NCI-H2107 (cell line): ENCODE data around the gene ABHD8.

ENCODE experiments used
- DNase-seq: peaks from one replicate; lab custom pipeline; 2025; lab: John Stamatoyannopoulos, UW

The ABHD8 gene

DNA sequence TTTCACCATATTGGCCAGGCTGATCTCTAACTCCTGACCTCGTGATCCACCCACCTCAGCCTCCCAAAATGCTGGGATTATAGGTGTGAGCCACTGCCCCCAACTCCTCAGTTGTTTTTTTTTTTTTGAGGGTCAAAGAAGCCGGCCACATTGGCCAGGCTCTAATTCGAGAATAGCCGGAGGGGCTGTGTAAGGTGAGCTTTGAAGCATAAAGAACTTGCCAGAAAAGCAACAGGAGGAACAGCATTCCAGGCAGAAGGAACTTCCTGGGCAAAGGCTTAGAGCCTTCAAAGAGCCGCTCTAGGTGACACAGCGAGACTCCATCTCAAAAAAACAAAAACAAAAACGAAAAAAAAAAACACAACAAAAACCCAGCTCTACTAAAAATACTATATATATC lies 37.2 kb downstream of the ABHD8 start:
- no peak for DNase-seq

DNA sequence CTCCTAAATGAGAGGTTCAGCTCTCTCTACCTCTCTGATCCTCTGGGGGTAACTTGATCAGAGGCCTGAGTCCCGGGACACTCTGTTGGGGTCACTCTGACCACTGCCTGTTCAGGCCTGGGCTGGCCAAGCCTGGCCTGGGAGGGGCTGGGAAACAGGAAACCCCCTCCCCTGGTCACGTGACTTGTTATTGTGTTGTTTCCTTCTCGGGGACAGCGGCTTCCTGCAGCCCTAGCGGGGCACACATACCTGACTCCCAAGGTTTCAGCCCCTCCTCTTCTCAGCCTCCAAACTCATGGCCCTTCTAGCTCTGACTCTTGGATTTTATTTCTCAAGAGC lies 38.6 kb downstream of the ABHD8 start, which contains the start of gene USHBP1:
TSS of gene USHBP1 (minus strand) at position 105 of the 339 bp plus-strand sequence. CDS start 446 bp downstream, outside the sequence.
- no peak for DNase-seq

DNA sequence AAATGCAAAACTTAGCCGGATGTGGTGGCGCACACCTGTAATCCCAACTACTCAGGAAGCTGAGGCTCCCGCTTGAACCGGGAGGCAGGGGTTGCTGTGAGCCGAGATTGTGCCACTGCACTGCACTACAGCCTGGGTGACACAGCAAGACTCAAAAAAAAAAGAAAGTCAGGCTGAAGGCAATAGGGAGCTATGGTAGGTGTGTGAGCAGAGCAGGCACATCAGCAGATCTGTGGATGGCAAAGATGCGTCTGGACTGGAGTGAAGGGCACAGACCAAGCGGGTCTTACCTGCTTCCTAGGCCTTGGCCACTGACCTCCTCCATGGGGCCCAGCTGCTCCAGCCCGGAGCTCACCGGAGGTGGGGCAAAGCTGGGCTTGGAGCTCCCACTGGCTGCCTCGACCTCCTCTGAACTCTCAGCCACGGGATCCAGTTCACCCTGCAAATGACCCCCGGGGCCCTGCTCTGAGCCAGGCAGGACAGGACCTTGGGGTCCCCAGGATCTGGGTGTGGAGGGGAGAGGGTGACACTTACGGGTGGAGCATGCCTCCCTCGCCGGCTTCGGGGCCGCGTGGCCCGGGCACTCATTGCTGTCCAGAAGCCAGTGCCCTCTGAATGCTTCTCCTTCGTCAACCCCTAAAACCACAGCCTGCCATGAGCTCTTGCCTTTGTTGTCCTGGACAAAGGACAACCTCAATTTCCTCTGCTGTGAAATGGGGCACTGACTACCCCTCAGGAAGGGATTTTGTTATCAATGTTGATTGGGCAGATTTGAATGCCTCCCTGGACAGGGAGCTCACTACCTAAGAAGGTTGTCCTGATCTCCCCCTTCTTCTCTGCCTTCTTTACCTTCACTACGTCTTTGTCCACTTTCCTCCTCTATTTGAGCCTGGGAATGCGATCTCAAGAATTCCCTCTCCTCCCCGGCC lies 39.2 kb downstream of the ABHD8 start:
- no peak for DNase-seq

DNA sequence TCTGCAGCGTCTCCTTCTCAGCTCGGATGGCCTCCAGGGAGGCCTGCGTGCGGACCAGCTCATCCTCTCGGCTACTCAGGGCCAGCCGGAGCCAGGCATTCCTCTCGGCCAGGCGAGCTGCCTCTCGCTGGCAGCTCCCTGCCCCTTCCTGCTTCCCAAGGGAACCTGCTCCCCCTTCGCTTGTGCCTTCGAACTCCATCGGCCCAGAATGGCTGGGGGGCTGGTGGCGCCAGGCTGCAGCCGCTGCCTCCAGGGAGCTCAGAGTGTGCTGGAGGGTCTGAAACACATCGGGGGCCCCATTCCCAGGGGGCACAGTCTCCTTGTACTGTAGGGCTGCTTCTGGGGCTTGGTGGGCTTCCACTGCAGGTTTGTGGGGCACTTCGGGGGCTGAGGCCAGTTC lies 40.7 kb downstream of the ABHD8 start:
- no peak for DNase-seq

DNA sequence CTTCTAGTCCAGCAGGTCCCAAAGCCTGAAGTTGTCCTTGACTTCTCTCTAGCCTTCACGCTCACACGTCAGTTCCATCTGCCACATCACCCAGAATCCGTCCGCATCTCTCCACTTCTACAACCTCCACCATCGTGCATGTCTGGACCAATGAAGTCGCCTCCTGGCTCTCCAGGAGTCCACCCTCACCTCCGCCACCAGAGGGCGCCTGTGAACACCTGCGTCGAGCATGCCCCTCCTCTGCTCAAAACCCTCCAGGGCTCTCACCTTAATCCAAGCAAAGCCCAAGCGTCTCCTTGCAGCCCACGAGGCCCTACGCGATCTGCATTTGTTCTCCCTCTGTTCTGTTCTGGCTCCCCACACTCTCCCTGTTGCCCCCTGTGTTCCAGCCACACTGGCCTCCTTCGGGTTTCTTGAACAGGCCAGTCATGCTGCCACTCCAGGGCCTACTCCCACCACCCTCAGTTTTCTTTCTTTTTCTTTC lies 42.3 kb downstream of the ABHD8 start:
- peak; percentile 82 for DNase-seq

DNA sequence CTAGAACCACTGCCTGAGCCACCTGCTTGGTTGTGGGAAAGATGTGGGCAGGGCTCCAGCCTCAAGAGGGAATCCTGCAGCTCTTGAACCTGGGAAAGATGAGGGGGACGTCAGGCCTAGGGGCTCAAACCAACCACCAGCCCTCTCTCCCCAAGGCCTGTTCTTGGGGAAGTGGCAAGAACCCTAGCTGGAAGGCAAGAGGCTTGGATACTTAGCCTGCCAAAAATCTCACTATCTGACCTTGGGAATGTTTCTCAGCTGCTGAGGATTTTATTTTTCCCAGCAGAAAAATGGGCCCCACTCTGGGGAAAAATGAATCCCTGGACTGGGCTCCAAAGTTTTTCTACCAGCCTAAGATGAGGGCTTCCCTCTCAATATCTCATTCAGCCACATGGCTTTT lies 43.3 kb downstream of the ABHD8 start:
- no peak for DNase-seq

DNA sequence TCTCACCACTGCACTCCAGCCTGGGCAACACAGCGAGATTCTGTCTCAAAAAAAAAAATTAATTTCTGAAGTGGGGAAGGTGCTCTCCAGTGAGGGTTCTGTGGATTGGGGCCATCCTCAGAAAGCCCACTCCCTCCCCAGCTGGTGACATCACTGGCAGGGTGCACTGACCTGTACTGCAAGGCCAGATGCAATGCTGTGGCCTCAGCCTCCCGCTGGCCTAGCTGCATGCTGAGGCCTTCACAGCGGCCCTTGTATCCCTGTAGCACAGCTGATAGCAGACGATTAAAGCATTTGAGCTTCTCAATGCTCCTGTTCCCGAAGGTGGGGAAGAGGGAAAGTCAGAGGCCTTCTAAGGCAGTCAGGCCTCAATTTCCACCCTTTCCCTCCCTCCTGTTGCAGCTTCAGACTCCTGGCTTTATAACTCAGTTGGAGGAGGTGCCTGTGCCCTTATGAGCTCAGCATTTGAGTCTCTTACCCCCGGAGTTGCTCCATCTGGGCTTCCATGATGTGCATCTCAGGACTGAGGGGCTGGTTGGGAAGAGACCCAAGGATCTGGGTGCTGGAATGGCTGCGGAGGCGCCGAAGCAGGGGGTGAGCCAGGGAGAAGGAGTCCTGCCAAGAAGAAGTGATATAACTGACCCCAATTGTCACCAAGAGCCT lies 44.0 kb downstream of the ABHD8 start:
- no peak for DNase-seq

DNA sequence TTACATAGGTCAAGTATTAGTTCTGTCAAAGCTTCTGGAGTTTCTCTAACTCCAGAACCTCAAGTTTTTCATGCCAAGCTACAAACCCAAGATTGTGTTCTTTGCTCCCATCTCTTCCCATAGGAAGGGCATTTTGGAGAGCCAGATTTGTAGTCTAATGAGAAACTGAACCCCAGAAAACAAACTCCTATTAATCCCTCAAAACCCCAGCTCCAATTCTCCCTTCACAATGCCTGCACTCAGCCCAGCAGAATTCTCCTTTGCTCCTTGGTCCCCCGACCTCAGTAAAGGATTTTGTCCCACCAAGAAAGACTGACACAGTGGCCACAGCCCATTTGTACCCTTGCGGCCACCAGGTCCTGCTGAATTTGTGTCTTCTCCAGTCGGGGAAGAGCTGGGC lies 47.1 kb downstream of the ABHD8 start:
- DNase-seq: no peak

DNA sequence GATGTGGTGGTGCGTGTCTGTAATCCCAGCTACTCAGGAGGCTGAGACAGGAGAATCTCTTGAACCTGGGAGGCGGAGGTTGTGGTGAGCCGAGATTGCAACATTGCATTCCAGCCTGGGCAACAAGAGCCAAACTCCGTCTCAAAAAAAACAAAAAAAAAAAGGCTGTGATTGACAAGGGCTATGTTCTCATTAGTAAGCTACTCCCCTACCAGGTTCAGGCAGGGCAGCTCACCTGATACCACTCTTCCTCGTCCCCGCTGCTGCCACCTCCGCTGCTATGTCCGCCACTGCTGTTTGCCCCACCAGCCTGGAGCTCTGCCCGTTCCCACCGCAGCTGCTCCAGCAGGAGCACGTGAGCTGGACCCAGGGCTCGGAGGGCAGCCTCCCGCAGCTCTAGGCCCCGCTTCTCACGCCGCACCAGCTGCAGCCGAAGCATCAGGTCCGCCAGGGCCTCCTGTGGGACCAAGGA lies 48.0 kb downstream of the ABHD8 start:
- peak; percentile 24 for DNase-seq

DNA sequence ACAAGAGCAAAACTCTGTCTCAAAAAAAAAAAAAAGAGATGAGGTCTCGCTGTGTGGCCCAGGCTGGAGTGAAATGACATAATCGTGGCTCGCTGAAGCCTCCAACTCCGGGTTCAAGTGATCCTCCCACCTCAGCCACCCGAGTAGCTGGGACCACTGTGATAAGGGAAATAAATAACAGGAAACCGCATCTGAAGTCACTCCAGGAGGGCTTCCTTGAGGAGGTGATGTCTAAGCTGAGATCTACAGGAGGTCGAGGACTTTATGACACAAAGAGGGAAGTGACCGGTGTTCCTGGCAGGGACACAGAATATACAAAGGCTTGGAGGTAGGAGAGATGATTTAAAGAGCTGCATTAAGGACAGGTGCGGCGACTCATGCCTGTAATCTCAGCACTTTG lies 48.6 kb downstream of the ABHD8 start:
- no peak for DNase-seq

DNA sequence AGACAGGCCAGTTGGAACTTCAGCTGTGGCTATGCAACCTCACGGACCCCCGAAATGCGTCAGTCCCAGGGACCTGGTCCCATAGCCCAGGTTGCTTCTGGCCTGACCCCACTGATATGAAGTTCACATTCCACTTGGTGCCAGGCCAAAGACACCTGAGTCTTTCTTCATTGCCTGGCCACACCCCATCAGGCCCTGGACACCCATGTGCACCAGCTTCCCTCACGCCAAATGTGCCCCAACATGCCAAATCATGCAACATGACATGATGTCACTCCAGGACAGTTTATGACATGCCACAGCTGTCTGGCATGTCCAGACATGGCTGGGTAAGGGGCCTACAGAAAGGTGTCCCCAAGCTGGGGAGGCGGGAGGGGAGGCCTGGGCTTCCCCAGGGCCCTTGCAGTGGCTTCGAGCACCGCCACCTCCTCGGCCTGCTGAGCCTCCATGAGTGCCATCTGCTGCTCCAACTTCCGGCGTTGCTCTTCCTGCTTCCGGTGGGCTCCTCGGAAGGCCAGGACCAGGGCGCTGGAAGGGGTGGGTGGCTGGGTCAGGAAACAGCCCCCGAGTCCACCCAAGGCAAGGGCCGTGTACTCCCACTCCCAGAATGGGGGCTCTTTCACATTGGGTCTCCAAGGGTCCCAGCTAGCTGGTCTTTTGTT lies 53.2 kb downstream of the ABHD8 start:
- no peak for DNase-seq

DNA sequence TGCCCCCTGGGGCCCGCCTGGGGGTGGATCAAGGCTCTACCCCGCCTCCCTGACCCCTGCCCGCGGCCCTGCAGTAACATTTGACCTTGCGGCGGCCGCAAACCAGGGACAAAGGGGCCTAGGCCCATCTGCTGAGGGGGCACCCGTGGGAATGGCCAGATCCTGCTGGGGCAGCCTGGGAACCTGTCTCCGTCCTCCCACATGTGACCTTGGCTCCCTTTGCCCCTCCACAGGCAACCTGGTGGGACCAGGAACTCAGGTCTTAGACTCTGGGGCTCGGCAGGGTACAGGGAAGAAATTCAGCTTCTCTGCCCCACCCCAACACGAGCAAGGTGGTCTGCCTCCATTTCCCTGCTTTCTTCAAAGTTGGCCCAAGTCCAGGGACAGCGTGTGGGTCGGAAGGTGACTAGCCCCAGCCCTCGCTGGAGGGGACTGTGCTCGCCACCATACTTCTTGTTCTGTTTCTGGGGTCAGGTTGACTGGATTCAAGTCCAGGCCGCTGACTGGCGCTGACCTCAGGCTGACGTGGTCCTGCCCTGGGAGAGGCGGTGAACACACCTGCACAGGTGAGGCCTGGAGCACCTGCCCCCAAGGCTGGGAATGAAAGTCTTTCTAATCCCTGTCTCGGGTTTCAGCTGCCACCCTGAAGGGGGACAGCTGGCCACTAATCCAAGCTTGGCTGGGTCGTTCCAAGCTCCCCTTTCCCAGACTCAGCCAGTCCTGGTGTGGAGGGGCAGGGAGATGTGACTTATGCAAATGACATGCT lies 55.0 kb downstream of the ABHD8 start:
- peak; percentile 24 for DNase-seq

DNA sequence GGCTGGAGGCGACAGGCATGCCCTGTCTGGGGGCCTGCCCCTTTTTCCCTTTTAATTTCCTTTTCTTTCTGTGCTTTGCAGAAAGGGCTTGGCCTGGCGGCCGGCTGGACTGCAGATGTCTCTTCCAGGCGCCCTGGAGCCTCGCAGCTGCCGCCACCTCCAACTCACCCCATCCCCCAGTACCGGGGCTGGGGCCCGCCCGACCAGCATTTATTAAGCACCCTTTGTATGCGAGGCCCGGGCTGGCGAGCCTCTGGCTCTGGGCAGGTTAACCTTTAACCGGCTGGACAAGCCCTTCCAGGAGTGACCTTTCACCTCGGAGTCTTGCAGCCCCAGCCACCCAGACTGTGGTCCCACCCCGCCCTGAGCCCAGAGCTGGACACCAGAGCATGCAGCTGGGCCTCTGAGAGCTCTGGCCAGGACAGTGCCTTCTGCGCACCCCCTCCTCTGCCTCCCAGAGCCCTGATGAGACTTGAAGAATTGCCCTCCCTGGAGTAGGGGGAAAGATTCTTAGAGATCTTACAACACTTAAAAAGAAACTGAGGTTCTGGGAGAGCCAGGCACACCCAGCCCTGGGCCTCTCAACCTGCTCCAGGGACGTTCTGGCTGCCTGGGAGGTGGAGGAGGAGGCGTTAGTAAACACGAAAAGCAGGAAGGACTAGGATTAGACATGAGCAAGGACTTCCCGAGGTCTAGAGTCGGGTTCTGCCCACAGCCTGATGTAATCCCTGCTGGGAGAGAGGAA lies 56.4 kb downstream of the ABHD8 start:
- DNase-seq: no peak

DNA sequence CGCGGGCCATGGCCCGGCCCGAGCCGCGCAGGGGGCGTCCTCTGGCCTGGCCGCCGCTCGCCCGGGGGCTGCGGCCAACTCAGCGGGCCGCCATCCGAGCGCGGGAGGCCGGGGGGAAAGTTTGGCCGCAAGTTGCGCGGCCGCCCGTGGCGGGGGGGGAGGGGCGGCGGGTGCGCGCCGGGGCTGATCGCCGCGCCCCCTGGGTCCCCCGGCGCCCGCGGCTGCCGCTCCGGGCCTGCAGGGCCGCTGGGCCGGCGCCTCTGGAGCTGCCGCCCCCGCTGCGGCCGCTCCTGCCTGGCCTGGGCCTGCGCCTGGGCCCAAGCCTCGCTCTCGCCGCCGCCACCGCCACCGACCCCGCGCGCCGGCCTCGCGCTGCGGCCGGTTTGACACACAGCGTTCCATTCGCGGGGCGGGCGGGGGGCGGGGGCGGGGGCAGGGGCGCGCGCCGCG lies 57.7 kb downstream of the ABHD8 start, which contains the start of gene NR2F6:
TSS of gene NR2F6 (minus strand) at position 385 of the 450 bp plus-strand sequence. CDS start 699 bp downstream, outside the sequence.
- DNase-seq: no peak

DNA sequence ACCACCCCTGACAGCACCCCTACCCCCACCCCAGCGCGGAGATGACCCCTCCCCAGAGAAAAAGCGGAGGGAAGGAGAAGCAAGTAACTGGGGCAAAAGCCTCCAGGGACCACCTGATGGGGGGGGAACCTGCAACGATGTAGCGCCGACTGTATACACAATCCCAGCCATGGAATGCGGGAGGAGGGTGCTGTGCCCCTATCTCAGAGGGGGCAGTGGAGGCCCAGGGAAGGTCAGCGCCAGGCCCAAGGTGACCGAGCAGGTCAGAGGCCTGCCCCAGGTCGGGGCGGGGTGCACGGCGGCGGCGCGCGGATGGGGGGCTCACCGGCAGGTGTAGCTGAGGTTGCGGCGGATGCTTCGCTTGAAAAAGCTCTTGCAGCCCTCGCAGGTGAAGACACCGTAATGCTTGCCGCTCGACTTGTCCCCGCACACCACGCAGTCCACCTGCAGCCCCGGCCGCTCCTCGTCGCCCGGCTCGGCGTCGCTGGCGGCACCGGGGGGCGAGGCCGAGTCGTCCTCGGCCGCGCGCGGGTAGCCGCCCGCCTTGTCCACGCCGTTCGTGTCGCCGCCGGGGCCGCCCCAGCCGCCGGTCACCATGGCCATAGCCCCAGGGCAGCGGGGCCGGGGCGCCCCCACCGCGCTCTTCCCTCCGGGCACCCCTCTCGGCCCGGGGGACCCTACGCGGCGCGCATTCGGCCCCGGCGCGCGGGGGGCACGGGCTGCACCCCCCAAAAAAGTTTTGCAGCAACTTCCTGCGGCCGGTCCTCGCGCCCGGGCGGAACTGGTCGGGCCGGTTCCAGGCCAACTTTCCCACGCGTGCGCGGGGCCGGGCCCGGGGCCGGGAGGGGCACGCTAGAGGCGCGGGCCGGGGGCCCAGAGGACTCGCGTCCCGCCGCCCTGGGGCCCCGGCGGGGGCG lies 58.3 kb downstream of the ABHD8 start:
- DNase-seq: no peak

DNA sequence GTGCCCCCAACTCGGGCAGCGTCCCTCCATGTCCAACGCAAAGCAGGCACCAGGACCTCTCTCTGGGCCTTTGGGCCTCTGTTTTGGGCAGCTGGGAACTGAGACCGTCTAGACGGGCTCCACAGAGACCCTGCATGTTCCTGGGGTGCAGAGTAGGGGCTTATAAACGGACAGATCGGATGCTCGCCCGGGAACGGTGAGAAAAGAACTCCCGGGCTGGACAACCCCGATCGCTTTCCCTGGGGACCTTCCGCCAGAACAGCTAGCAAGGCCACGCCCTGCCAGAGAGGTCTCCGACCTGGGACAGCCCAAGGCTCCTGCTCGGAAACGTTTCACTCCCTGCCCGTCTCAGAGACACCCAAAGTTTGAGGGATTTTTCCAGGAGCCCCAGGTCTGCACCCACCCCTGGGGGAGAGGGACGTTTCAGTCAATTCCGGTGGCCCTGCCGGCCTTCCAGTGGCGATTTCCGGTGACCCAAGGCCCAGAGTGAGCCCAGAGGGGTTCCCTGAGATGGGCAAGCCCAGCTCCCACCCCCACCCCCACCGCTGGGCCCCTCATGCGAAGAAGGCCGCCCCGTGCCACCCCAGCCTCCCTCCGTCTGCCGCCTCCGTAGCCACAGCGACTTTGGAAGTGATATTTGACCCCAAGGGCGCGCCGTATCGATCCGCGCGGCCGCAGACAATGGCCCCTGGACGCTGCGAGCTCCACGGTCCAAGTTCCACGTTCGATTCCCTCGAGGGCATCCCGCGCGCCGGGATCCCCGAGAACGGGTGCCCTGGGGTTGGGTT lies 59.2 kb downstream of the ABHD8 start:
- no peak for DNase-seq

DNA sequence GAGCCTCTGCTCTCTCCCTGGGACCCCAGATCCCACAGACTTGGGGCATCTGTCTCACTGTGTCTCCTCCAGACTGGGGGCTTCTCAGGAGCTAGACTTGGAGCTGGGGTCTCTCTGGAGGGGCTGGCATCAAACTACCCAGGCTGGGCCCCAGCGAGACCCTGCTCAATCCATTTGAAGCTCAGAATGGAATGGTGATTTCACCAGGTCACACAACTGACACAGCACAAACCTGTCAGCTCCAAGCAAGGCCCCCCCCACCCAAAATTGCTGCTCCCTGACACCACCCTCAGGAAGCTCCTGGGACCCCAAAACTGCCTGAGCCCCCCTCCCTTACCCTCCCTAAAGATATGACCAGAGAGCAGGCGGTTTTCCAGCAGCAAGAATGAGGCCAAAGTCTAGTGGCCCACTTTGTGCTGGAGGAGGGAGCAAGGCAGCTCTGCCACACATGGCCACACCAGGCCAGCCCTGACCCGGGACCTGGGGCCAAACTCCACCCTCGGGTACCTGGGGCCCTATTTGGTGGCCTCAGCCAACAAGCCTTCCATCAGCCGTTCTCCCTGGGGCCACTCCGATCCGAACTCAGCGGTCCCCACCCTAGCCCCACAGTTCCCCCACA lies 59.9 kb downstream of the ABHD8 start:
- no peak for DNase-seq

DNA sequence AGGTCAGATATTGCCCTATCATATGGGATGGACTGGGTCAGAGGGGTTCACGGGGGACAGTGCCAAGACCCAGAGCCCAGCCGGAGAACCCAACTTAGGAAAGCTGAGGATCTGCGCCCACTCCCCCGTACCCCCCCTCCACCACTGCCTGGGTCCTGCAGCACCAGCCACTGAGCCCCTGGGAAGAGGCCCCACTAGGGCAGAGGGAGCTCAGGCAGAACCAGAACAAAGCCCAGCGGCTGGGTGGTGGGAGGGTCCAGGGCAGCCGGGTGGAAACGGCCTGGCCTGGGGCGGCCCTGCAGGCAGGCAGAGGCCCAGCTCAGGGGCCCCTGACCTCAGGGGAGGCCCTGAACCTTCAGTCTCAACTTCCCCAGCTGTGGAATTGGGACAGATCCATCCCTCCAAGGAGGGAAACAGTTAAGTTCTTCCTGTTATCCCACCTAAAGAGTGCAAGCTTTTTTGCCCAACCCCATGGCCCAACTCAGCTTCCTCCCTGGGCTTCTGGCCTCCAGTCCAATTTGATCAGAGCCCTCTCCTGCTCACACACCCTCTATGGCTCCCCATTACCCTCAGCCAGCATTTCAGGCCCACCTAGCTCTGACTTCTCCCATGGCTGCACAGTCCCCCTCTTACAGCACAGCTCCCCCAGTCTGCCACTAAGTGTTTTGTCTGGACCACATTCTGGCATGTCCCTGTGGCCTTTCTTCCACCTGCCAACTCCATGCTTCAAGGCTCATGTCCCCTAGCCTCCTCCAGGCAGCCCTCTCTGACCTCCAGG lies 60.6 kb downstream of the ABHD8 start:
- DNase-seq: no peak
